OCI-M1 (cell line): ENCODE data around the gene CELF4.

Source experiments
- DNase-seq: peaks from one replicate; lab custom pipeline; 2025; lab: John Stamatoyannopoulos, UW

The CELF4 gene

GRCh38 chr18:37546651-37547050 lies 18.9 kb downstream of the CELF4 start:
- no peak for DNase-seq

DNA sequence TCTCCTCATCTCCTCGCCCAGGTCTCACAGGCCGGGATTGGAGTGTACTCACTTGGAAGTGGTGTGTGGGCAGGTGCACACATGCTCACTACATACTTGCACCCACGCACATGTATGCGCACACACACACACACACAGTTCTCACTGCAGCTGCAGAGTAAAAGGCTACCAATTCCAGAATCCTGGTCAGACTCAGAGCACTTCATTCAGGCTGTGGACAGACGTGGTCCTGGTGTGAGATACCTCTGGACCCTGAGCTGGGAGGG lies 19.4 kb downstream of the CELF4 start:
- no peak for DNase-seq

DNA sequence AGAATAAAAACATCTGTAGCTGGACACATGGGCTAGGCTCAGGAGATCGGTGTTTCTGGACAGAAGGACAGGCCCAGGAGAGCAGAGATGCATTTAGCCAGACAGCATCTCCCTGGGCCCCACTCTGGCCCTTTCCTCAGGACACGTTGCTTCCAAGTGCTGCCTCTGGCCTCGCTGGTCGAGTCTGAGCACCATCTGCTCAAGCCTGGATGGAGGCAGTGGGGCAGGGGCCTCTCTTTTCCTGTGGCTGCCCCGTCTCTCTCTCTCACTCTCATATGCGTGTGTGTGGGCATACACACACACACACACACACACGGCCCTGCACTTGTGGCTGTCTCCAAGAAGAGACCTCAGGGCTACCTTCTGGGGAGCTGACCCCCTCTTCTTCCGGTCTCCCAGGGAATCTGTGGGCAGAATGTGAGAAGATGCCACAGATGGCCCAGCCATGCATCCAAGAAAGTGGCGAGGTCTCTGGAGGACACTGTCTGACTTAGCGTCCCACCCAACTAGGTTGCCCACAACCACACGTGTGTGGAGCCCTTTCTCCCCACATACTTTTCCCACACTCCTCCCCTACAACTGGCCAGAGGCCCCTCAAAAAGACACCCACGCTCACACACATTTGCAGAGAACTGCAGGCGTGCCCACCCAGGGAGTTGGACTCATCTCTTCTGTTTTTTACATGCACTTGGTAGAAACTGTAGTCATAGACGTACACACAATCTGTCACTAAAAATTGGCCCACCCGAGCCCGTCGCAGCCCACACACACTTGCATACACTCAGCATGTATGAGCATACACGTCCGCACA lies 19.9 kb downstream of the CELF4 start:
- no peak for DNase-seq

DNA sequence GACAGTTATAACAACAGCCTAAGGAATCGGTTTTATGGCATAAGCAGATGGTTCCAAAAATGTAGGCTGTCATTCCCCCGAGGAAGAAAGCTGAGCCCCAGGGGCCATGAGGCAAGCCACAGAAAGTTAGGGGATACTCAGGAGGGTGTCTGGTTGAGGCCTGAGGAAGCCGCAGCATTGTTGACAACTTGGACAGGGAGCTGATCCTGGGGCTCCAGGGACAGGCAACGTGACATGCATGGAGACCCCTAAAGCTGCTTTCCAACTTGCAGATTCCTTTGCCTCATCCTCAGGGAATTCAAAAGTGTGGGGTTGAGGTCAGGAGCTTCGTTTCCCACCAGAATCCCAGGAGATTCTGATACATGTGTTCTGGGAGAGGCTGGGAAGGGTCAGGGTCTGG lies 20.9 kb downstream of the CELF4 start:
- no peak for DNase-seq

DNA sequence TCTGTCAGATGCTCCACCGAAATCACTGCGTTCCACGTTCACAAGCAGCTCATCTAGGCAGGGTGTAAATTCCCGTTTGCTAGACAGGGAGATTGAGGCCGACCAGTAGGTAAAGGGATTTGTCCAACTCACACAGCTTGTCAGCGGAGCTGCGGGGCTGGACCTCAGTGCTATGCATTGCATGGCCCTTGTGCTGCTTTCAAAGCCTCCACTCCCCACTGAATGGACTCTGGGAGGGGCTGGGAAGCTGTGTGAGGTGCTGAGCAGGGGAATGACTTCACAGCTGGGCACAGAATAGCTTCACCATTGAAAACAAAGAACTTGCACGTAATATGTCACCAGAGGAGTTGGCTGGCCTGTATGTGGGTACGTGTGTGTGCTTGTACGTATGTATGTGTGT lies 21.4 kb downstream of the CELF4 start:
- DNase-seq, result no peak

- no peak for DNase-seq
These were observed 22.3 kb downstream of the CELF4 start for GRCh38 chr18:37543321-37543720.

GRCh38 chr18:37541517-37541916 lies 24.1 kb downstream of the CELF4 start:
- no peak for DNase-seq

DNA sequence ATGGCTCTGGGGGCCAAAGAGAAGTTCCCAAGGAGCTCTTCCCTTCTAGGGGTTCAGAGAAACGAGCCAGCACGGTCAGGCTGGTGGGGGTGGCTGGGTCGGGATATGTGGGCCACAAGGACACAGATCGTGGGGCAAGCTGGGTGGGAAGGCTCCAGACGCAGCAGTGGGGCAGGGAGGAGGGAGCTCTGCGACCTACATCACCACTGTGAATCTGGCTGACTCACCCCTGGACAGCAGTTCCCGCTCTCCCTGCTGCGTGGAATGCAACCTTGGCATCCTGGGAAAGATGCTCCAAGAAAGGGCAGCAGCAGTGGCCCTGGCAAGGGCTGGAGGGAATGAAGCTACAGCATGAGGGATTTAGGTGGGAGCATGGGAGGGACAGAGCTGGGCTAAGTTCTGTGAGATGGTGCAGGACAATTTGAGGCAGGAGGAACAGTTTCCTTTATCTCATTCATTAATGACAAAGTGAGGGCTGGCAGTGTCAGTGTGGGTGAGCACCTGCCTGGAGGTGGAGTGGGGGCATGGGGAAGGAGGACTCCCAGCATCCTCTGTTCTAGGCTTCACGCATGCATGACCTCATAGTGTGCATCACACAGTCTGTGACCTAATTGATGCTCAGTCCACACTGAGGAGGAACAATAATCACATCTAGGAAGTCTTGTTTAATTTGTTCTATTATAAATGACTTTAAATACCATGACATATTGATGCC lies 25.0 kb downstream of the CELF4 start:
- DNase-seq, result no peak

GRCh38 chr18:37539236-37539635 lies 26.4 kb downstream of the CELF4 start:
- DNase-seq, result no peak

DNA sequence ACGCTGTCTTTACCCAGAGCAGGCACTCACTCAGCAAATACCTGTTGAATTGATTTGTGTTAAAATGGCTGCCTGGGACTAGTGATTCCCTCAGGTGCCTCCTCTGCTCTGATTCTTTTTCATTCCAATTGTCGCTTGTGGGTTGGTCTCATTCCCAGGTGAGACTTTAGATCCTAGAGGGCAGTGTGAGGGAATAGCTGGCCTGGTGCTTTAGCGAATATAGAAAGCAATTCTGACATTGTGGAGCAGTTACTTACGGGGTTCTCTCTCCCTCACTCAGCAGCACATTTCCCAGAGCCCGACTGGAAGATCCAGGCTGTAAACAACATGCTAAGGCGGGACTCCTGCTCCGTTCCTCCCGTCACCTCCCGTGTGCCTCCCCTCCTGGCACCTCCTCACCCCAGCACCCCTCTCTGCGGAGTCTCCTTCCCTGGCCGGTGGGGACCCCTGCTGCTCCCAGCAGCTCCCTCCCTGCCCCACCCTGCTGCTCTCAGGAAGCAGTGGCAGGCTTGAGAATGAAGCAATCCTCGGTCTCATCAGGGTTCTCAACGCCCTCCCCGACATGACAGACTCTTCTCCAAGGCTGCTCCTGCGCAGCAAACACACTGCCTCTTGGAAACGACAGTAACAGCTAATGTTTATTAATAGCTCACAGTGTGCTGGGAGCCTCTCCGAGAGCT lies 26.9 kb downstream of the CELF4 start:
- no peak for DNase-seq

GRCh38 chr18:37537868-37538525 lies 27.6 kb downstream of the CELF4 start:
- DNase-seq, result peak; percentile 63

DNA sequence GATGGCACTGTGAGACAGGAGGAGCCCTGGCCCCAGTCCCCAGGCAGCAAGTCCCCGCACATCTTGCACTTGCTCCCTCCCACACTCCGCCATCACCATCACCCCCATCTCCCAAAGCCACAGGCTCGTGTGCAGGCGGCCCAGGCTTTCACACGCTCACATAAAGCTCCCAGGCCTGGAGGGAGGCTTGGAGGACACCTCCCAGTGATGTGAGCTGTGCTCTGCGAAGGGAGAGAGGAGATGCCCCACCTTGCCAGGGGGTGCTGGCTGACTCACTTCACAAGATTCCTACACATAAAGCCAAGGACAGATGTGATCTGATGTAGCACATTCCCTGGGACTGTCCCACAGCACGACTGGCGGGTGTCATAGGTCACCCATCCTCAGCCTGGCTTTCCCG lies 28.9 kb downstream of the CELF4 start:
- no peak for DNase-seq

- no peak for DNase-seq
These were observed 29.6 kb downstream of the CELF4 start for GRCh38 chr18:37535968-37536367.

DNA sequence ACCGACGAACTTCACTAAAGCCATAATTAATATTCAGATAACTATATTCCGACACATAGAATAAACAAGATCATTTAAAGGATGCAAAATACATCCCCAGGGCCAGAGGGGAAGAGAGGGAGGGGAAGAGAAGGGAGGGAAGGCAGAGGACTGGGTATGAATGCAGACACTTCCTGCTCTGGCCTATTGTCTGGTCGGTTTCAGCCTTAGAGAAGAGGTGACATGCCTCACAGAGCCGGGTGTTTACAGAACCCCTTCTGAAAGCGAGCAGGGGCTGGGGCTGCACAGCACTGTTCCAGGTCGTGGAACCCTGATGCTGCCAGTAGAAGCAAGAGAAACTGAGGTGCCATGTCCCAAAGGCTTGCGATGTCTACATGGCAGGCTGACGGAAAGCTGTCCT lies 31.0 kb downstream of the CELF4 start:
- no peak for DNase-seq

GRCh38 chr18:37533647-37534584 lies 31.7 kb downstream of the CELF4 start:
- DNase-seq, result no peak

- DNase-seq, result no peak
These were observed 32.7 kb downstream of the CELF4 start for GRCh38 chr18:37532917-37533316.

- DNase-seq, result no peak
These were observed 35.7 kb downstream of the CELF4 start for GRCh38 chr18:37529863-37530262.

- no peak for DNase-seq
These were observed 36.3 kb downstream of the CELF4 start for GRCh38 chr18:37529296-37529695.

GRCh38 chr18:37527395-37527794 lies 38.2 kb downstream of the CELF4 start:
- no peak for DNase-seq

GRCh38 chr18:37525262-37525585 lies 40.4 kb downstream of the CELF4 start:
- no peak for DNase-seq

DNA sequence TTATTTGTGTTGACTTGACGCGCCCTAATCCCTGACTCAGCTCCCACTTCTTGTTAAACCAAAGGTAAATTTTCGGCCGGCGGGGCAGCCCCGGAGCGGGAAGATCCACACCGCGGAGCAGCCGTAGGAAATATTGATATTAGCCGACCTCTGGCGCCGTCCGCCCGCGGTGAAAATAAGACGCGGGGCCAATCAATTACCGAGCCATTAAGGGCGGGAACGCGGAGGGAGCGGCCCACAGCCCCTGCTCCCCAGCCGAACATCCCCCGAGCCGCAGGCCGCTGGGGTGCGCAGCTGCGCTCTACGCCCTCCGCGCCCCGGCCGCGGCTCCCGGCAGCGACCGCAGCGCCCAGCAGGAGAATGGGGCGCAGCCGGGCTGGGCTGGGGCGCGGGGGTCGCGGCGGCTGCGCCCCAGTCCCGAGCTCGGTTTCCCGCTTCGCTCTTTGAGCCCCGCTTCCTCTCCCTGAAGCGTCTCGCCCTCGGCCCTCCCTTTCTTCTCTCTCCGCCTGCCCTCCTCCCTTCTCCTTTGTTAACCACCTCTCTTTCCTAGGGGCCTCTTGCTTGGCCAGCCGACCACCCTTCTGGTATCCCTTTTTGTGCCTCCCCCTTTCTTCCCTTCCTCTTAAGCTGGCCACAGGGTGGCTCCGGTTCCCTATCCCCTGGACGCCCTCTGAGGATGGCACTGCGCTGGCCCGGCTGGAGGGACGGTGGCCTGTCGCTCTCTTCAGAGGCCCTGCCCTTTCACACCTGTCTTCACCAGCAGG lies 40.9 kb downstream of the CELF4 start:
- no peak for DNase-seq
